GM12878 (cell line): ENCODE measurements around the gene ADGRL2. TPM values are rescaled to one million over a fixed set of nuclear protein-coding genes. Genes with fewer than 3 reads are reported as not detected.

ENCODE experiments used
- ATAC-seq: fragments of 200-7000 bp; cut with Tn5 transposase; 3 replicates; pipeline ENCODE4 v1.9.1; 2020; ENCODE audit warnings: mild to moderate bottlenecking, moderate library complexity
- BruUV-seq: library from RNA; stranded (reverse); fragments of 400-500 nt; replicated peaks from 2 replicates; lab custom pipeline; 2021; lab: Mats Ljungman, UMichigan
- CTCF ChIA-PET: fragments of 300-600 bp; sonication (Branson Sonifier 250); formaldehyde crosslinking; extraction: SDS; loops from one replicate; lab custom pipeline; 2021; ENCODE audit warnings: inconsistent platforms; lab: Yijun Ruan, JAX
- POLR2A ChIA-PET: fragments of 350-600 bp; formaldehyde crosslinking; extraction: SDS; loops from one replicate; lab custom pipeline; 2021; ENCODE audit warnings: inconsistent platforms; lab: Charles Lee
- RAD21 ChIA-PET: fragments of 300-600 bp; sonication (Branson Sonifier 250); formaldehyde crosslinking; loops from one replicate; lab custom pipeline; 2023; ENCODE audit warnings: antibody characterized with exemption; ENCODE audit not compliant: unreplicated experiment; lab: Charles Lee
- SMC1A ChIA-PET: fragments of 300-600 bp; sonication (Branson Sonifier 250); formaldehyde crosslinking; loops from one replicate; lab custom pipeline; 2023; ENCODE audit not compliant: unreplicated experiment, uncharacterized antibody; lab: Charles Lee
- DNase-seq: peaks from one replicate; pipeline ENCODE4 v3.0.0-alpha.2; 2011; ENCODE audit warnings: low read depth, low spot score
- FAIRE-seq: peaks from 3 replicates; lab custom pipeline; 2011; peaks lifted over from hg19 to GRCh38; lab: Jason Lieb, UNC
- H2AFZ ChIP-seq: 2 replicates; pipeline ENCODE4 v1.6.0; 2011; ENCODE audit warnings: low read depth, low read length, control low read depth; ENCODE audit not compliant: control insufficient read depth
- H3K27ac ChIP-seq: 2 replicates; pipeline ENCODE4 v1.5.1; 2011; ENCODE audit warnings: control low read depth; ENCODE audit not compliant: control insufficient read depth, insufficient read depth
- H3K27me3 ChIP-seq, 2 experiments: replicated peaks in 1 of 2; 2 replicates each; pipeline versions ENCODE4 v1.6.0 to v1.6.1; 2011; ENCODE audit warnings: low read length in 1 of 2; ENCODE audit not compliant: control insufficient read depth in 2 of 2, insufficient read depth in 2 of 2
- H3K36me3 ChIP-seq, 2 experiments: 2 replicates each; pipeline ENCODE4 v1.5.1; 2011; ENCODE audit warnings: low read length in 1 of 2; ENCODE audit not compliant: control insufficient read depth in 2 of 2, insufficient read depth in 2 of 2
- H3K4me1 ChIP-seq: 2 replicates; pipeline ENCODE4 v1.6.1; 2011; ENCODE audit warnings: mild to moderate bottlenecking, low read length, moderate library complexity, mixed read lengths; ENCODE audit not compliant: control insufficient read depth, insufficient read depth
- H3K4me2 ChIP-seq: 2 replicates; pipeline ENCODE4 v1.6.0; 2011; ENCODE audit warnings: control low read depth; ENCODE audit not compliant: control insufficient read depth, insufficient read depth
- H3K4me3 ChIP-seq: fragments of 200-600 bp; sonication (generic); 2 replicates; pipeline ENCODE4 v1.5.1; 2016
- H3K79me2 ChIP-seq: 2 replicates; pipeline ENCODE4 v1.6.0; 2011; ENCODE audit warnings: low read length; ENCODE audit not compliant: control insufficient read depth, insufficient read depth
- H3K9ac ChIP-seq: 2 replicates; pipeline ENCODE4 v1.8.0; 2011; ENCODE audit warnings: low read length, control low read depth, mixed read lengths; ENCODE audit not compliant: control insufficient read depth, insufficient read depth
- H3K9me3 ChIP-seq: replicated peaks from 3 replicates; pipeline ENCODE4 v1.5.1; 2011; ENCODE audit warnings: mild to moderate bottlenecking, low read length; ENCODE audit not compliant: control insufficient read depth, insufficient read depth
- H4K20me1 ChIP-seq: 2 replicates; pipeline ENCODE4 v1.6.0; 2011; ENCODE audit not compliant: control insufficient read depth, insufficient read depth
- EZH2 ChIP-seq: IDR thresholded peaks from 2 replicates; pipeline ENCODE4 v1.6.1; 2012; ENCODE audit warnings: low read depth, mild to moderate bottlenecking, control low read depth, inconsistent platforms, low read length, borderline replicate concordance; ENCODE audit not compliant: control insufficient read depth
- RELB ChIP-seq: fragments of 450-650 bp; IDR thresholded peaks from 2 replicates; pipeline ENCODE4 v1.6.1; 2017; ENCODE audit warnings: low read depth, mild to moderate bottlenecking, moderate library complexity
- SRF ChIP-seq, 2 experiments: IDR thresholded peaks; 2 replicates each; pipeline ENCODE4 v1.6.1; 2011; ENCODE audit warnings: low read depth in 2 of 2, low read length in 2 of 2, mild to moderate bottlenecking in 1 of 2, moderate library complexity in 1 of 2
- TCF7 ChIP-seq: IDR thresholded peaks from 2 replicates; pipeline ENCODE4 v1.6.1; 2014; ENCODE audit warnings: antibody characterized with exemption, borderline replicate concordance
- ZNF592 ChIP-seq: fragments of 450-650 bp; IDR thresholded peaks from 2 replicates; pipeline ENCODE4 v1.6.1; 2017; ENCODE audit warnings: mild to moderate bottlenecking, moderate library complexity
- WGBS: methylation state at CpG from one replicate; pipeline ENCODE4 v1.1.6; 2016; ENCODE audit warnings: low lambda C conversion rate; ENCODE audit not compliant: insufficient replicate concordance, insufficient coverage; ENCODE audit errors: missing lambda C conversion rate; 5-methylcytosine and 5-hydroxymethylcytosine counted together
- in situ Hi-C: fragments of 300-500 bp; cut with MboI; formaldehyde crosslinking; loops from 9 replicates; pipeline ENCODE4 v1.14.3; 2018; ENCODE audit warnings: mixed read lengths
- intact Hi-C: fragments of 100-400 bp; cut with micrococcal nuclease; formaldehyde crosslinking; loops from one replicate; pipeline ENCODE4 v1.14.2; 2022; ENCODE audit not compliant: unreplicated experiment
- polyA plus RNA-seq, 11 experiments: library from polyadenylated mRNA; depleted of rRNA in 4 of 11; unstranded in 6 of 11; stranded (reverse) in 5 of 11; fragments of >200 nt; fragmentation: Nextera tagmentation in 4 of 11; fragmentation: Illumina TruSeq in 1 of 11; extraction: Ambion mirVana in 4 of 11; extraction: Trizol in 1 of 11; gene quantifications; 1 replicate in 1 of 11; 2 replicates in 10 of 11; pipeline versions ENCODE4 v1.2.1 to v1.2.3, GENCODE V29; 2011 to 2016; ENCODE audit warnings: inconsistent platforms in 2 of 11, missing spikeins in 2 of 11, low read depth in 1 of 11
- total RNA-seq, 4 experiments: library from RNA; depleted of rRNA in 3 of 4; stranded (reverse); fragments of >200 nt in 3 of 4; fragmentation: Illumina TruSeq in 1 of 4; extraction: Trizol in 1 of 4; gene quantifications; 2 replicates each; pipeline versions ENCODE4 v1.2.1 to v1.2.3, GENCODE V29; 2013 to 2021

The ADGRL2 gene
- total and polyA plus RNA-seq, 10 of the 15 experiments (the other 5 are each of a cell fraction or from before 2014, with no cell fraction given), result 0.03 to 13.6 (median 0.21) TPM

GRCh38 chr1:81877940-81878339 lies 77.2 kb downstream of the ADGRL2 start:
- CTCF ChIA-PET, result no interaction called here
- no peak for DNase-seq
- no peak overlapping the region for H3K4me3 ChIP-seq
- H2AFZ ChIP-seq, result no peak overlapping the region
- in situ Hi-C loops (no loop called here), intact Hi-C loops (no loop called here)
- H3K9ac ChIP-seq, result no peak overlapping the region
- no peaks in the 10 kb centered on the region for H3K27me3 ChIP-seq
- WGBS, result 0% methylated on average over 1 of the region's 1 CpG
- POLR2A ChIA-PET, result no interaction called here
- SMC1A ChIA-PET, result interaction anchor here (1.1 to 1.7 kb wide), 3 partner anchors 9 to 13 kb away, joined by 3 to 6 read pairs (median 3); no protein-coding TSS in a partner anchor
- TF ChIP-seq TCF7 (no peak), SRF (IDR thresholded peaks at IDR 0.05; ENCODE audit: low read depth in 2 of 2, low read length in 2 of 2) (no peak), RELB (no peak), EZH2 (no peak), ZNF592 (no peak)
- no peak overlapping the region for H3K27ac ChIP-seq
- H3K4me2 ChIP-seq, result no peak overlapping the region
- BruUV-seq, result no TSS peak
- no peak for ATAC-seq
- no peaks in the 10 kb centered on the region for H3K36me3 ChIP-seq
- FAIRE-seq, result no peak
- no peaks in the 10 kb centered on the region for H4K20me1 ChIP-seq
- H3K4me1 ChIP-seq, result no peaks in the 10 kb centered on the region
- no peaks in the 10 kb centered on the region for H3K9me3 ChIP-seq
- RAD21 ChIA-PET, result no interaction called here
- H3K79me2 ChIP-seq, result no peaks in the 10 kb centered on the region
